Kidney (tissue), 14 donors: Measurements from ENCODE around the gene PRR5L. TPM values are rescaled to one million over a fixed set of nuclear protein-coding genes. Genes with fewer than 3 reads are reported as not detected.
A peak's percentile ranks its signal among the peaks of the same experiment; 100 is the strongest.

Experiments used
- DNase-seq, 5 donors: peaks; one replicate each; pipeline ENCODE4 v3.0.0-alpha.2; 2013 to 2020
- FAIRE-seq: peaks from 2 replicates; lab custom pipeline; 2012; peaks lifted over from hg19 to GRCh38; lab: Jason Lieb, UNC
- H3K27ac ChIP-seq, 2 donors: one replicate each; pipeline ENCODE4 v1.7.0; 2013; ENCODE audit warnings: low read depth in 2 of 2, low read length in 2 of 2, inconsistent platforms in 1 of 2
- H3K27me3 ChIP-seq: one replicate; pipeline ENCODE4 v1.7.1; 2013; ENCODE audit warnings: low read length, inconsistent platforms; ENCODE audit not compliant: control insufficient read depth, insufficient read depth
- H3K36me3 ChIP-seq, 3 donors: one replicate each; pipeline versions ENCODE4 v1.7.0 to v1.7.1; 2013; ENCODE audit warnings: low read length in 3 of 3, control low read depth in 1 of 3, inconsistent platforms in 1 of 3; ENCODE audit not compliant: insufficient read depth in 3 of 3, control insufficient read depth in 2 of 3
- H3K4me1 ChIP-seq, 3 donors: one replicate each; pipeline versions ENCODE4 v1.7.0 to v1.7.1; 2013; ENCODE audit warnings: low read length in 3 of 3, inconsistent platforms in 1 of 3, low read depth in 1 of 3; ENCODE audit not compliant: control insufficient read depth in 2 of 3, insufficient read depth in 2 of 3
- H3K4me3 ChIP-seq, 3 donors: one replicate each; pipeline versions ENCODE4 v1.7.0 to v1.8.1; 2013; ENCODE audit warnings: low read length in 3 of 3, control low read depth in 1 of 3, inconsistent platforms in 1 of 3
- H3K9ac ChIP-seq, 3 donors: one replicate each; pipeline versions ENCODE4 v1.7.0 to v1.7.1; 2013; ENCODE audit warnings: low read length in 3 of 3, control low read depth in 1 of 3, inconsistent platforms in 1 of 3
- H3K9me3 ChIP-seq, 3 donors: one replicate each; pipeline versions ENCODE4 v1.7.0 to v1.7.1; 2013; ENCODE audit warnings: low read length in 3 of 3, control low read depth in 1 of 3, inconsistent platforms in 1 of 3; ENCODE audit not compliant: control insufficient read depth in 2 of 3, insufficient read depth in 1 of 3
- intact Hi-C: fragments of 100-400 bp; cut with DNase I; formaldehyde crosslinking; loops from one replicate; pipeline ENCODE4 v1.11.1; 2022
- polyA plus RNA-seq: library from polyadenylated mRNA; stranded (reverse); fragments of 350-450 nt; fragmentation: Illumina TruSeq; extraction: RNeasy Lipid Tissue Mini Kit (QIAGEN cat#74804); gene quantifications from one replicate; pipeline ENCODE4 v1.2.3, GENCODE V29; 2014; ENCODE audit warnings: low read depth, low replicate concordance; ENCODE audit not compliant: insufficient read depth
- total RNA-seq: library from RNA; stranded (reverse); fragmentation: NEBNext Ultra II Directional; extraction: Animal tissue kit (Norgen Biotek cat#: 25700); gene quantifications from one replicate; pipeline ENCODE4 v1.2.1, GENCODE V29; 2021
- TF ChIP-seq, protein P1 (sequence below): IDR thresholded peaks from 3 replicates; pipeline ENCODE4 v1.5.1; 2012; ENCODE audit warnings: mild to moderate bottlenecking, moderate library complexity, borderline replicate concordance; ENCODE audit not compliant: insufficient read depth; ENCODE audit errors: extremely low read depth
- donor health status: control.
- donor health status: control.
- donor health status: control.
- donor health status: control.
- donor health status: control.
- donor health status: DM: yes; HTN: yes; CAD: no.
- donor health status: Normal renal cell carcinoma (clear cell type).

Gene PRR5L
- total and polyA plus RNA-seq, 2 donors from 2014 or later: 6.3 to 17.5 TPM

DNA sequence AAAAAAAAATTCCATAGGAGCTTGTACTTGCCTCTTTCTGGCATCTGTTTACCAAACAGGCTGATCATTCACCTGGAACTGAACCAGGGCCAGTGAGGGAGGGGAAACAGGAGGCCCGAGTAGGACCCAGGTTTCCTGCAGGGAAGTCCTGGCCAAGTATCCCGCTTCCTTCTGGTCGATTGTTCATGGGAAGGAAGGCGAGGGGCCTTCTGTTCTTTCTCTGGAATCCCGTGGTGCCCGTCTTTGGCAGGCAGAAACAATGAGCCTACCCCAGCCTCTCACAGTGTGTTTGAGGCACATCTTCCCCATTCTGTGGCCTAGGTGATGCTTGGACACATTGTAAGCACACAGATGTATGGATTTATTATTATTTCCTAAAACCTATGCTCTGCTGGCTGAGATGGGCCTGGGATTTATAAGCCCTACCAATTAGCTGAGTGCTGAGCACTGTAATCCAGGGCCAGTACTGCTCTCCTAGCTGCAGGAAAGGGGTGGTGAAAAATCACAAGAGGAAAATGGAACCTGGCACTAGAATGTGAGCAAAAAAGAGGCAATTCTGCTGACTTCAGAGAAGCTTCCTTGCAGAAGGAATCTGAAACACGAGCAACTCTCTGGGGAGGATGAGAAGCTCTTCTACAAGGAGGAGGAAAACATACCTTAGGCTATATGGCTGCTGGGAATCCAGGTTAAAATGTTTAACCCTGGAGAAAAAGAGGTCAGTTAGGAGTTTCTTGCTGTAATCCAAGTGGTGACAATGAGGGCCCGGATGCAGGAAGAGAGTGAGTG is 53.5 kb downstream of the PRR5L start:
- H3K4me1 ChIP-seq: peaks cover 0 to 3% (median 0%) of the 10 kb centered on the region in 3 donors
- TF ChIP-seq, protein P1, sequence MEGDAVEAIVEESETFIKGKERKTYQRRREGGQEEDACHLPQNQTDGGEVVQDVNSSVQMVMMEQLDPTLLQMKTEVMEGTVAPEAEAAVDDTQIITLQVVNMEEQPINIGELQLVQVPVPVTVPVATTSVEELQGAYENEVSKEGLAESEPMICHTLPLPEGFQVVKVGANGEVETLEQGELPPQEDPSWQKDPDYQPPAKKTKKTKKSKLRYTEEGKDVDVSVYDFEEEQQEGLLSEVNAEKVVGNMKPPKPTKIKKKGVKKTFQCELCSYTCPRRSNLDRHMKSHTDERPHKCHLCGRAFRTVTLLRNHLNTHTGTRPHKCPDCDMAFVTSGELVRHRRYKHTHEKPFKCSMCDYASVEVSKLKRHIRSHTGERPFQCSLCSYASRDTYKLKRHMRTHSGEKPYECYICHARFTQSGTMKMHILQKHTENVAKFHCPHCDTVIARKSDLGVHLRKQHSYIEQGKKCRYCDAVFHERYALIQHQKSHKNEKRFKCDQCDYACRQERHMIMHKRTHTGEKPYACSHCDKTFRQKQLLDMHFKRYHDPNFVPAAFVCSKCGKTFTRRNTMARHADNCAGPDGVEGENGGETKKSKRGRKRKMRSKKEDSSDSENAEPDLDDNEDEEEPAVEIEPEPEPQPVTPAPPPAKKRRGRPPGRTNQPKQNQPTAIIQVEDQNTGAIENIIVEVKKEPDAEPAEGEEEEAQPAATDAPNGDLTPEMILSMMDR: no peak
- H3K9me3 ChIP-seq: no peaks in the 10 kb centered on the region
- intact Hi-C loops: no loop called here
- FAIRE-seq: no peak
- H3K9ac ChIP-seq: no peak overlapping the region
- no peaks in the 10 kb centered on the region for H3K36me3 ChIP-seq
- no peaks in the 10 kb centered on the region for H3K27me3 ChIP-seq
- DNase-seq: peak in 1 of 5 donors; percentile 29
- no peak overlapping the region for H3K27ac ChIP-seq
- H3K4me3 ChIP-seq: no peak overlapping the region

DNA sequence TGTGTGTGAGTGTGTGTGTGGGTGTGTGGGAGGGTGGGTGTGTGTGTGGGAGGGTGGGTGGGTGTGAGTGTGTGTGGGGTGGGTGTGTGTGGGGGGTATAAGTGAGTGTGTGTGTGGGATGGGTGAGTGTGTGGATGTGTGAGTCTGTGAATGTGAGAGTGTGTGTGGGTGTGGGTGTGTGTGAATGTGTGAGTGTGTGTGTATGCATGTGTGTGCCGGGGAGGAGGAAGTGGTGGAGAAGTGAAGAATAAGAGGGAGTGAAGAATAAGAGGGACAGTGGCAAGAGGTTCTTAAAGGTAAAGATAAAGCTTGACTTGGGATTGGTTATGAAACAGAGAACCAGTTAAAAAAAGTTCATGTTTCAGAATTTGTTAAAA is 54.0 kb downstream of the PRR5L start:
- Histone ChIP-seq H3K4me3 (no peak overlapping the region), H3K27me3 (no peaks in the 10 kb centered on the region), H3K9me3 (no peaks in the 10 kb centered on the region), H3K27ac (no peak overlapping the region), H3K4me1 (peaks cover 0 to 2% (median 0%) of the 10 kb centered on the region in 3 donors), H3K9ac (no peak overlapping the region), H3K36me3 (no peaks in the 10 kb centered on the region)
- intact Hi-C loops: no loop called here
- TF ChIP-seq, protein P1: no peak
- no peak for FAIRE-seq
- no peak for DNase-seq

DNA sequence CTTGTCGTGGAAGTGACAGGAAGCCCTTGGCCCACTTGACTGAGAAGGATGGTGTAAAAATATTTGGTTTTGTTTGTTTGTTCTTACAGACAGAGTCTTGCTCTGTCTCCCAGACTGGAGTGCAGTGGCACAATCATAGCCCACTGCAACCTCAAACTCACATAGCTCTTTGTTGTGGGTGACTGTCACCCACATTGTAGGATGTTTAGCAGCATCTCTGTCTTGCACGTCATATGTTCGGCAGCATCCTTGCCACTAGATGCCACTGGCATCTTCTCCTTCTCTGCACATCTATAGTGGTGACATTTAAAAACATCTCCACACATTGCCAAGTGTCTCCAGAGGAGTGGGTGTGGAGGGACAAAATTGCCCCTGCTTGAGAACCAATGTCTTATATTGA is 56.8 kb downstream of the PRR5L start:
- intact Hi-C loops: no loop called here
- Histone ChIP-seq H3K4me3 (no peak overlapping the region), H3K27me3 (no peaks in the 10 kb centered on the region), H3K36me3 (no peaks in the 10 kb centered on the region), H3K27ac (no peak overlapping the region), H3K9me3 (no peaks in the 10 kb centered on the region), H3K4me1 (no peaks in the 10 kb centered on the region), H3K9ac (no peak overlapping the region)
- DNase-seq: no peak
- TF ChIP-seq, protein P1: no peak
- FAIRE-seq: no peak
